GM18858 (cell line): Measurements from ENCODE around the gene HIPK4.
"Not testable (repeated sequence)": the region's sequence is repeated elsewhere in the genome, so short reads cannot be mapped to it uniquely, and the experiment has no call there.

ENCODE experiments used
- ATAC-seq: cut with Tn5 transposase; IDR thresholded peaks from one replicate; pipeline ENCODE4 v1.9.1; 2021; ENCODE audit not compliant: unreplicated experiment

HIPK4 gene

GRCh38 chr19:40416918-40417642, 27.1 kb upstream of the HIPK4 start:
- no peak for ATAC-seq

GRCh38 chr19:40415768-40416167, 25.8 kb upstream of the HIPK4 start:
- ATAC-seq, result no peak

- ATAC-seq, result no peak
Measured at GRCh38 chr19:40414542-40415535, 24.9 kb upstream of the HIPK4 start.

- no peak for ATAC-seq
Measured at GRCh38 chr19:40413291-40413845, 23.4 kb upstream of the HIPK4 start, which contains the start of gene PRX. Gene PRX (minus strand): TSS chr19:40413378. CDS start chr19:40407932, 5,446 bp downstream.

- no peak for ATAC-seq
Measured at GRCh38 chr19:40412866-40413265, 22.9 kb upstream of the HIPK4 start.

GRCh38 chr19:40411958-40412499, 22.0 kb upstream of the HIPK4 start:
- no peak for ATAC-seq

- ATAC-seq, result no peak
Measured at GRCh38 chr19:40411125-40411842, 21.3 kb upstream of the HIPK4 start.

- no peak for ATAC-seq
Measured at GRCh38 chr19:40410030-40410389, 20.0 kb upstream of the HIPK4 start.

GRCh38 chr19:40408598-40408925, 18.6 kb upstream of the HIPK4 start:
- ATAC-seq, result not testable (repeated sequence)

GRCh38 chr19:40407714-40408597, 18.0 kb upstream of the HIPK4 start:
- ATAC-seq, result no peak

GRCh38 chr19:40403262-40403984, 13.4 kb upstream of the HIPK4 start:
- ATAC-seq, result peak; percentile 23

GRCh38 chr19:40400559-40400958, 10.6 kb upstream of the HIPK4 start:
- ATAC-seq, result no peak

GRCh38 chr19:40398417-40399131, 8.6 kb upstream of the HIPK4 start:
- ATAC-seq, result no peak

- ATAC-seq, result no peak
Measured at GRCh38 chr19:40397568-40397906, 7.6 kb upstream of the HIPK4 start.

GRCh38 chr19:40396886-40397567, 7.0 kb upstream of the HIPK4 start:
- ATAC-seq, result no peak

- no peak for ATAC-seq
Measured at GRCh38 chr19:40395956-40396355, 6.0 kb upstream of the HIPK4 start.

- ATAC-seq, result no peak
Measured at GRCh38 chr19:40394816-40395210, 4.8 kb upstream of the HIPK4 start.
